Measurements from ENCODE around the gene STK32B.
"Not testable (repeated sequence)": the region's sequence is repeated elsewhere in the genome, so short reads cannot be mapped to it uniquely, and the experiment has no call there.

STK32B gene

GRCh38 chr4:5421416-5421815 is 370.1 kb downstream of the STK32B start:
- in situ Hi-C loops (cut with HindIII; ENCODE audit: low sequenced_read_pairs), result no loop called here

GRCh38 chr4:5422195-5422594 is 370.9 kb downstream of the STK32B start:
- in situ Hi-C loops (cut with HindIII; ENCODE audit: low sequenced_read_pairs), result no loop called here

GRCh38 chr4:5423670-5424069 is 372.4 kb downstream of the STK32B start:
- in situ Hi-C loops (cut with HindIII; ENCODE audit: low sequenced_read_pairs), result no loop called here

GRCh38 chr4:5424211-5424610 is 372.9 kb downstream of the STK32B start:
- in situ Hi-C loops (cut with HindIII; ENCODE audit: low sequenced_read_pairs), result no loop called here

GRCh38 chr4:5424901-5425300 is 373.6 kb downstream of the STK32B start:
- in situ Hi-C loops (cut with HindIII; ENCODE audit: low sequenced_read_pairs), result no loop called here

GRCh38 chr4:5429747-5430146 is 378.5 kb downstream of the STK32B start:
- in situ Hi-C loops (cut with HindIII; ENCODE audit: low sequenced_read_pairs), result no loop called here

- in situ Hi-C loops (cut with HindIII; ENCODE audit: low sequenced_read_pairs), result no loop called here
Observed at GRCh38 chr4:5433196-5433595, 381.9 kb downstream of the STK32B start.

GRCh38 chr4:5435201-5435600 is 383.9 kb downstream of the STK32B start:
- in situ Hi-C loops (cut with HindIII; ENCODE audit: low sequenced_read_pairs), result no loop called here

GRCh38 chr4:5435823-5436222 is 384.5 kb downstream of the STK32B start:
- in situ Hi-C loops (cut with HindIII; ENCODE audit: low sequenced_read_pairs), result no loop called here

GRCh38 chr4:5443976-5444802 is 392.9 kb downstream of the STK32B start:
- in situ Hi-C loops (cut with HindIII; ENCODE audit: low sequenced_read_pairs), result not testable (repeated sequence)

- in situ Hi-C loops (cut with HindIII; ENCODE audit: low sequenced_read_pairs), result no loop called here
Observed at GRCh38 chr4:5444918-5445517, 393.7 kb downstream of the STK32B start.

GRCh38 chr4:5446595-5447226 is 395.4 kb downstream of the STK32B start:
- in situ Hi-C loops (cut with HindIII; ENCODE audit: low sequenced_read_pairs), result no loop called here

GRCh38 chr4:5447755-5448154 is 396.5 kb downstream of the STK32B start:
- in situ Hi-C loops (cut with HindIII; ENCODE audit: low sequenced_read_pairs), result no loop called here

- in situ Hi-C loops (cut with HindIII; ENCODE audit: low sequenced_read_pairs), result no loop called here
Observed at GRCh38 chr4:5448221-5448620, 396.9 kb downstream of the STK32B start.

- in situ Hi-C loops (cut with HindIII; ENCODE audit: low sequenced_read_pairs), result no loop called here
Observed at GRCh38 chr4:5451243-5451642, 400.0 kb downstream of the STK32B start.

GRCh38 chr4:5452156-5452555 is 400.9 kb downstream of the STK32B start:
- in situ Hi-C loops (cut with HindIII; ENCODE audit: low sequenced_read_pairs), result no loop called here

- in situ Hi-C loops (cut with HindIII; ENCODE audit: low sequenced_read_pairs), result no loop called here
Observed at GRCh38 chr4:5455003-5455585, 403.8 kb downstream of the STK32B start.

GRCh38 chr4:5456296-5456845 is 405.1 kb downstream of the STK32B start:
- in situ Hi-C loops (cut with HindIII; ENCODE audit: low sequenced_read_pairs), result no loop called here

GRCh38 chr4:5458676-5459075 is 407.4 kb downstream of the STK32B start:
- in situ Hi-C loops (cut with HindIII; ENCODE audit: low sequenced_read_pairs), result no loop called here

GRCh38 chr4:5459236-5459635 is 408.0 kb downstream of the STK32B start:
- in situ Hi-C loops (cut with HindIII; ENCODE audit: low sequenced_read_pairs), result no loop called here

- in situ Hi-C loops (cut with HindIII; ENCODE audit: low sequenced_read_pairs), result no loop called here
Observed at GRCh38 chr4:5460106-5460801, 409.0 kb downstream of the STK32B start.

Data from DLD1 (cell line).